Activated CD4-positive, alpha-beta T cell treated with anti-CD3 and anti-CD28 coated beads for 48 hours (primary cell): ENCODE results near the gene PADI3.
A peak's percentile ranks its signal among the peaks of the same experiment; 100 is the strongest.
"Not testable (repeated sequence)": the region's sequence is repeated elsewhere in the genome, so short reads cannot be mapped to it uniquely, and the experiment has no call there.

Experiments
- DNase-seq: peaks from one replicate; pipeline ENCODE4 v3.0.0-alpha.2; 2020

PADI3 gene

GRCh38 chr1:17215545-17215890 is 33.4 kb upstream of the PADI3 start:
- no peak for DNase-seq

DNA sequence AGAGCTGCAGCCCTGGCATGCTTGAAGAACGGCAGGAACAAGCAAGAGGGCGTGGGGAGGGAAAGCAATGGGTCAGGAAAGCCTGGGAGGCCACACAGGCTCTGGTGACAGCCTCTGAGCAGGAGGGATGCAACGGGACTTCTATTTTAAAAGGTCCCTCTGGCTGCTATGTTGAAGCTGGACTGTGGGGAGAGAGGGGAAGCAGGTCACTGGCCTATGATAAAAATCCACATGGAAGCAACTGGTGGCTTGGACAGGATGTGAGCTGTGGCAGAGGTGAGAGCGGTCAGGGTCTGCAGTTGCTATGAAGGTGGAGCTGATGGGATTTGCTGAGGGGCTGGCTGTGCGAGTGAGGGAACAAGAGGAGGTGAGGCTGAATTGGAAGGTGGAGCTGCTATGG is 32.8 kb upstream of the PADI3 start:
- DNase-seq, result no peak

GRCh38 chr1:17217607-17218006 is 31.3 kb upstream of the PADI3 start:
- no peak for DNase-seq

DNA sequence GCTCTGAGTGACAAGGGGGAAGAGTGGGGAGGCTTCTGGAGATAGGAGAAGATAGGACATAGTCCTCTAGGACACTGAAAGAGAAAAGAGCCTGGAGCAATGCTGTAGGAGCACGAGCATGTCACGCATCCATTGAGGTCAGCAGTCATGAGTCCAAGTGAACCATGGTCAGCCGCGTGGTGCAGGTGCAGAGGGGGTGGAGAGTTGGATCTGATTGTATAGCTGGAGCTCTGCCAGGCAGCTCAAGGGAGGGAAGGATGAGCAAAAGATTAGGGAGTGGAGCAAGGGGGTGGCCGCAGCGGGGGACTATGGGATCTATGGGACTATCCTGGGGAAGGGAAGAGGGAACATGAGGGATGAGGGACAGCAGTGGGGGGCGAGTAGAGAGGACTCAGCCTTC is 30.0 kb upstream of the PADI3 start:
- DNase-seq, result no peak

DNA sequence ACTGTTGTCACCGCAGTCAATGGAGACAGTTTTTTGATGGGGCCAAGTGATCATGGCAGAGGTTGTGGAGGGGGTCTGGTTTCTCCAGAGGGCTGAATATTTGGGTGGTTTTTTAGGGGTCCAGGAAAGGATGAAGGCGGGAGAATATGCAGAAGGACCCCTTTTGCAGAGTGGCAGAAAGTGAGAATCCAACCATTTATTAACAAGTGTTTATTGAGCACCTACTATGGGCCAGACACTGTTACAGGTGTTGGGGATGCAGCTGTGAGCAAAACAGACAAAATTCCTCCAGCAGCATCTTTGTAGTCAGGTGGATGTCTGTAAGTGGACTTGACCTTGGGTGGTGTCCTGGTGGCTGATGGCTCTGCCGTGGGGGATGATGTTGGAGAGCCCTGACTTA is 28.6 kb upstream of the PADI3 start:
- DNase-seq, result no peak

DNA sequence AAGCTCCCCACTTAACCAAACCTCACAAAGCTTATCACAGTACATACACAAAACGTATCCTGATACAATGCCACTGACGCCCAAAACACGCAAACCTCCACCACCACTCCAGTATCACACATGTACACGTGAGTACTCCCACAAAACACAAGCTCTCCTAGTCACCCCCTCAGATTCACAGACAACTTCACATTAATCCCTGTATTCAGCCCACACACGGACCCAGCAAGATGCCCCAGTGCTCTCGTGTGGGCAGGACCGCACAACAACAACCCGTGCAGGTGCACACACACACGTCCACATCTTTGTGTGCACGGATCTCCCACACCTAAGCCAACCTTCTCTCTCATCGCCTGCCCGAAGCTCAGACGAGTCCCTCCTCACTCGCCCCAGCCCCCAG is 26.3 kb upstream of the PADI3 start:
- no peak for DNase-seq

GRCh38 chr1:17224434-17224833 is 24.5 kb upstream of the PADI3 start:
- DNase-seq, result no peak

DNA sequence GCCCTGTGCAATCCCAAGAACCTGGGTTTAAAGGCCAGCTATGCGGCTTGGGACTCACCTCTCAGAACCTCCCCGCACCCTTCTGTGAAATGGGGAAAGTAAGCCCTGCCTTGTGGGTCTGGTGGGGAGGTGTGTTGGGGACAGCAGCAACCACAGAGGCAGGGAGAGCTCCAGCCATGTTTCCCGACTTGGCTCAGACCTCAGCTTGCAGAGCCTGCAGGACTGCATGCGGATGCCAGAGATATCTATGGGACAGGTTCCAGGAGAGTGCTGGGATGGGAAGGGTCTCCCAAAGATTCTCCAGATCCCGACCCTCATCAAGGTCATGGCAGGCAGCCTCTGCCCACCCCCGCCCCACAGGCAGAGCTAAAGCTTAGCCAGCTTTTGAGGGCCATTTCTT is 23.8 kb upstream of the PADI3 start:
- no peak for DNase-seq

DNA sequence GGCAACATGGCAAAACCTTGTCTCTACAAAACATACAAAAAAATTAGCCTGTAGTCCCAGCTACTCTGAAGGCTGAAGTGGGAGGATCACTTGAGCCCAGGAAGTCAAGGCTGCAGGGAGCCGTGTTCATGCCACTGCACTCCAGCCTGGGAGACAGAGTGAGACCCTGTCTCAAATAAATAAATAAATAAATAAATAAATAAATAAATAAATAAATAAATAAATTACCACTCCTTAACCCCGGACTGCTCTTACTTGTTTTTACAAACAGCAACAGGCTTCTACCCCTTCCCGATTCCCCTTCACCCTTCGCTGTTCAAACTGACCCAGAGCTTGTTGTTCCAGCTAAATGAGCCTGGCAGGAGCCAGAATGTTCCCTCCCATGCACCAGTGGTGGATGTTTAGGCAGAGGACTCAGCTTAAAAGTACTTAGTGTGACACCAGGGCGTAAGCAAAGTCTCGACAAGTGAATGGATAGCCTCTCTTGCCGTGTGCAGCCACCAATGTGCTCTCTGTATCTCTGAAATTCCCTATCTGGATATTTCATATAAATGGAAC is 21.5 kb upstream of the PADI3 start:
- no peak for DNase-seq

DNA sequence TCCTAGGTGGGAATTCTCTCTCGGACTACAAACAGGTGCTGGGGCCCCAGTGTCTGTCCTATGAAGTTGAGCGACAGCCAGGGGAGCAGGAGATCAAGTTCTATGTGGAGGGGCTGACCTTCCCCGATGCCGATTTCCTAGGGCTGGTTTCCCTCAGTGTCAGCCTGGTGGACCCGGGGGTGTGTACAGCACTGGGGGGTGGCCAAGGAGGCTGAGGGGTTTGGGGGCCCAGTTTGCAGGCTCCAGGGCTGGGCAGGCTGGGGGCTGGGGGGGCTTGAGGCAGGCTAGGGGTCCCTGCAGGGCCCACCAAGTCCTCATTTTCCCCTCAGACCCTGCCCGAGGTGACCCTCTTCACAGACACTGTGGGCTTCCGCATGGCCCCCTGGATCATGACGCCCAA is 20.3 kb upstream of the PADI3 start:
- DNase-seq, result no peak

DNA sequence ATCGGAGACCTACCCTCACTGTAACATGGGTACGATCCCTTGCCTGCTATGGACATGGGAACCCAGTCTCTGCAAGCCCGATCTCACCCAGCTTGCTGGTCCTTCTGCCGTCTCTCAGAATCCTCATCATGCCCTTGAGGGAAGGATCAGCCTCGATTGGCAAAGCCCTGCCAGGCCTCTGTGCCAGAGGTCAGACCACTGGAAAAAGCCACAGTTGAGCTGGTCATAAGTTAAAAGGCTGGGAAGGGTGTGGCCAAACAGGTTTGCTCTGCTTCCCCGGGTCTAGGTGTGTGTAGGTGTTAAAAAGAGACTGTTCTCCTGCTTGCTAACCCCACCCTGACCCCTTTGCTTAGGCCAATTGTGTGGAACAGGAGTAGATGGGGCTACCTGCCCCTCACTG is 19.5 kb upstream of the PADI3 start:
- no peak for DNase-seq

GRCh38 chr1:17230106-17230505 is 18.8 kb upstream of the PADI3 start:
- DNase-seq, result no peak

DNA sequence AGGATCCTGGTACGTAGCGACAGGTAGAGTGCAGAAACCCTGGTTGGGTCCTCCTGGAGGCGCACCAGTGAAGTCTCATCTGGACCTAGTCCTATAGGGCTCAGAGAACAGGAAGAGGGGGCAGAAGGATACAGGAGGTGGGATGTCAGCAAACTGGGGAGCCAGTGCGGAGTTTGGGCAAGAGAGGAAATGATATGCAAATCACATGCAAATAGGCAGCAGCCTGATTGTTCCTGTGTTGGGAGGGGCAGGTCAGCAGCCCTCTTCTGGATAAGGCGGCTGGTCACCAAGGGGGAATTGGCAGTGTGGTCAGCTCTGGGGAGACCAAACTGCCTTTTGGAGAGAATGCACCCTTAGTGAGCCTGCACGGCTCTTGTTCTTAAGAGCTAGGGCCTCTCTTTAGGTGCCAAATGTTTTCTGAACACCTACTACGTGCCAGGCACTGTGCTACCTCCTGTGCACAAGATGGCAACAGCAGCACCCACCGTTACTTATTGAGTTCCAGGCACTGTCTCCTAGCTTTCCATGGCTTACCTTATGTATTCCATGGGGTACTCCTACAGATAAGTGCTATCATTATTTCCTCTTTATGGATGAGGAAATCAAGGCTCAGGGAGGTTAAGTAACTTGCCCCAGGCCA is 18.1 kb upstream of the PADI3 start:
- DNase-seq, result no peak

DNA sequence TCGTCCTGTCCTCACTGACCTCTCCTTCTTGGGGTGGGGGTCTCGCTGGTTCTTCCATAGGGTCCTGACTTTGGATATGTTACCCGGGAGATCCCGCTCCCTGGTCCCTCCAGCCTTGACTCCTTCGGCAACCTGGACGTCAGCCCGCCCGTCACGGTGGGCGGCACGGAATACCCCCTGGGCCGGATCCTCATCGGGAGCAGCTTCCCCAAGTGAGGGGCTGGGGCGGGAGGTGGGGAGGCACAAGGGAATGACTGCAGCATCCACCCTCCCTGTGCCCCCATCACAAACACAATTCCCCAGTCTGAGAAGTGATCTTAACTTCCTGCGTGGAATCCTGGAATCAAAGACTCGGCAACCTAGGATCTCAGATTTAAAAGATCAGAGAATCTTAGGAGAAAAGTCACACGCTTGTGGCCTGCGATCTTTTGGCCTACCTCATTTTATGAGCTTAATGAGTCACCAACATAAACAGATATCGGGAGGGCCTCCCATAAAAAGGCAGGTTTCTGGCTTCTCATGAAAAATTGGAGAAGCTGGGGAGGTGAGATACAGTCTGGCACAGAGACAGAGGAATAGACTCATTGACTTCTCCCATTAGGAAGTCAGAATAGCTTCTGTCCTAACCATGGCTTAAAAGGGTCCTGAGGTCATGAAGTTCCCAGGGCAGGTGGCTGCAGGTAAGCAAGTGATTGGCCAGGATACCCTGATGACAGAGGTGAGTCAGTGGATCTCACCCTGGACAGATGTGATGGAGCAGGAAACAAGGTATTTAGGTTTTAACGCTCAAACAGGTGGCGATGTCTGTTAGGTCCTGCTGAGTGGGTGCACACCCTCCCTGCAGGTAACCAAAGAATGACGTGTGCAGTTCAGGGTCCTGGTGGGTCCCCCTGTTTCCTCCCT is 15.9 kb upstream of the PADI3 start:
- no peak for DNase-seq

- DNase-seq, result no peak
Observed at GRCh38 chr1:17233675-17234320, 15.1 kb upstream of the PADI3 start.

DNA sequence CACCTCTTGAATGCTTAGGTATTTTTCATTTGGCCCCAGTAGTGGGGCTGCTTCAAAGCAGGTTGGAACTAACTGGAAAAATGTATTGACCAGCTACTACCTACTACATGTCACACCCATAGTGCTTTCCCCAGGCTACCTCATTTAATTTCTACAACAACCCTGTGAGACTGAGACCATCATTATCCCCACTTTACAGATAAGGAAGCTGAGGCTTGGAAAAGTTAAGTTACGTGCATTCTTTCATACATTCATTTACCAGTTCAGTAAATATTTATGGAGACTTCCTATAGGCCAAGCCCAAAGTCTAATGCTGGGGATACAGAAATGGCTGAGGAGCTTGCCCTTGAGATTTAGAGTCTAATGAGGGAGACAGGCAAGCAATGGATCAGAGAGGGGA is 14.5 kb upstream of the PADI3 start:
- no peak for DNase-seq

- no peak for DNase-seq
Observed at GRCh38 chr1:17235135-17235885, 13.6 kb upstream of the PADI3 start.

DNA sequence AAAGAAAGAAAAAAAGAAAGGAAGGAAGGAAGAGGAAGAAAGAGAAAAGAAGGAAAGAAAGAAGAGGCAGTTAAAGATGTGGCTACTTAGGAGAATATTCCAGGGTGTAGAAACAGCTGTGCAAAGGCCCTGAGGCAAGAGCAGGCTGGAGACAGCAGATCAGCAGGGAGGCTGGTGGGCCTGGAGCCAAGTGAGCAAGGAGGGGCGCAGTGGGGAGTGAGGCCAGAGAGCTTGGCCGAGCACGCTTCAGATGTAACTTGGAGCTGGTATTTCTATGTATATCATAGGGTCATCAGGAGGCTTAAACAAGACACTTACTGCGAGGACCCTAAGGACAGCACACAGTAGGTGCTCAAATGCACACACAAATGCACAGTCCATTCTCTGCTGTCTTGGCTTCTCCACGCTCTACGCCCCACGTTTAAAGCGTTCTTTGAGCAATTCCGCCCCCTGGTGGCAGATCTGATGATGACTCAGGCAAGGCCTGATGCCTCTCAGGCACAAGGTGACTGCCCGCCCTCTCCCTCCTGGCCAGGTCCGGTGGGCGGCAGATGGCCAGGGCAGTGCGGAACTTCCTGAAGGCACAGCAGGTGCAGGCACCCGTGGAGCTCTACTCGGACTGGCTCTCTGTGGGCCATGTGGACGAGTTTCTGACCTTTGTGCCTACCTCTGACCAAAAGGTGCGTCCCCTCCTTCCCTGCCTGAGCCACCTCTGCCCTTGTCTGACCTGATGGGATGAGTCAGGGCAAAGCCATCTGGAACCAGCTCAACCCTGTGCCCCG is 11.9 kb upstream of the PADI3 start:
- DNase-seq, result peak; percentile 93

DNA sequence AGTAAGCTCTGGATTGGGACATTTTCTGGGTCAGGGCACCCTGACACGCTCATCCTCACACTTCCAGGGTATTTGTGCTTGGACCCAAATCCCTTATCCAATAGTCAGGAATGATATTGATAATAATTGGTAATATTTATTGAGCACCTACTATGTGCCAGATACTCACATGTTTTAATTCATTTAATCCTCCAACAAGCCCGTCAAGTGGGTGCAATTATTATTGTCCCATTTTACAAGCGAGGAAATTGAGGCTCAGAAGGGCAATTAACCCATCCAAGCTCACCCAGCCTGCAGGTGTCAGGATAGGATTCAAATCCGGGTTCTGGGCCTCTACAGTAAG is 11.4 kb upstream of the PADI3 start:
- no peak for DNase-seq

GRCh38 chr1:17239420-17239819 is 9.5 kb upstream of the PADI3 start:
- DNase-seq, result peak; percentile 44

GRCh38 chr1:17241011-17241779 is 7.7 kb upstream of the PADI3 start:
- DNase-seq, result not testable (repeated sequence)

GRCh38 chr1:17241780-17242074 is 7.2 kb upstream of the PADI3 start:
- not testable (repeated sequence) for DNase-seq
